GM23248 (cell line): ENCODE data around the gene AHRR. TPM values are rescaled to one million over a fixed set of nuclear protein-coding genes. Genes with fewer than 3 reads are reported as not detected.
"Not testable (repeated sequence)": the region's sequence is repeated elsewhere in the genome, so short reads cannot be mapped to it uniquely, and the experiment has no call there.

Source experiments
- DNase-seq: peaks from one replicate; pipeline ENCODE4 v3.0.0-alpha.2; 2015
- H2AFZ ChIP-seq: fragments of 200-600 bp; sonication (generic); 2 replicates; pipeline ENCODE4 v1.6.1; 2016; ENCODE audit warnings: antibody characterized with exemption
- H3F3A ChIP-seq: fragments of 200-600 bp; sonication (generic); 2 replicates; pipeline ENCODE4 v1.6.1; 2016; ENCODE audit warnings: mild to moderate bottlenecking, antibody characterized with exemption, mixed run types; ENCODE audit not compliant: insufficient read depth
- H3K27ac ChIP-seq: fragments of 200-600 bp; sonication (generic); 2 replicates; pipeline ENCODE4 v1.5.1; 2016; ENCODE audit warnings: mild to moderate bottlenecking
- H3K27me3 ChIP-seq: fragments of 200-600 bp; sonication (generic); replicated peaks from 2 replicates; pipeline ENCODE4 v1.6.1; 2016; ENCODE audit warnings: mild to moderate bottlenecking; ENCODE audit not compliant: insufficient read depth
- H3K36me3 ChIP-seq: fragments of 200-600 bp; sonication (generic); 2 replicates; pipeline ENCODE4 v1.6.1; 2016; ENCODE audit warnings: low read depth, mild to moderate bottlenecking
- H3K4me1 ChIP-seq: fragments of 200-600 bp; sonication (generic); 2 replicates; pipeline ENCODE4 v1.6.1; 2016; ENCODE audit warnings: mild to moderate bottlenecking; ENCODE audit not compliant: insufficient read depth
- H3K4me2 ChIP-seq: fragments of 200-600 bp; sonication (generic); one replicate; pipeline ENCODE4 v1.6.1; 2016; ENCODE audit warnings: mild to moderate bottlenecking; ENCODE audit not compliant: unreplicated experiment
- H3K4me3 ChIP-seq: fragments of 200-600 bp; sonication (generic); 2 replicates; pipeline ENCODE4 v1.5.1; 2016; ENCODE audit warnings: mild to moderate bottlenecking
- H3K79me2 ChIP-seq: fragments of 200-600 bp; sonication (generic); 2 replicates; pipeline ENCODE4 v1.6.1; 2016; ENCODE audit warnings: mild to moderate bottlenecking; ENCODE audit not compliant: insufficient read depth
- H3K9ac ChIP-seq: fragments of 200-600 bp; sonication (generic); 2 replicates; pipeline ENCODE4 v1.6.1; 2016; ENCODE audit warnings: mild to moderate bottlenecking
- H3K9me2 ChIP-seq: fragments of 200-600 bp; sonication (generic); 2 replicates; pipeline ENCODE4 v1.6.1; 2016; ENCODE audit warnings: mixed run types, mild to moderate bottlenecking, moderate library complexity; ENCODE audit not compliant: insufficient read depth
- H3K9me3 ChIP-seq: fragments of 200-600 bp; sonication (generic); one replicate; pipeline ENCODE4 v1.6.1; 2017; ENCODE audit warnings: low read depth
- H4K20me1 ChIP-seq: fragments of 200-600 bp; sonication (generic); 2 replicates; pipeline ENCODE4 v1.6.0; 2016; ENCODE audit not compliant: insufficient read depth
- EZH2 ChIP-seq: fragments of 200-600 bp; sonication (generic); IDR thresholded peaks from 2 replicates; pipeline ENCODE4 v1.6.1; 2018; ENCODE audit warnings: antibody characterized with exemption, mild to moderate bottlenecking; ENCODE audit not compliant: insufficient read depth, poor library complexity, severe bottlenecking
- EZH2phosphoT487 ChIP-seq: fragments of 200-600 bp; sonication (generic); IDR thresholded peaks from 2 replicates; pipeline ENCODE4 v1.6.1; 2018; ENCODE audit warnings: antibody characterized with exemption, moderate library complexity, mild to moderate bottlenecking, low read depth; ENCODE audit not compliant: insufficient read depth
- WGBS, 2 experiments: methylation state at CpG; one replicate each; pipeline ENCODE4 v1.1.6; 2015 to 2017; ENCODE audit warnings: low lambda C conversion rate in 2 of 2, low coverage in 1 of 2; ENCODE audit errors: missing lambda C conversion rate in 2 of 2; 5-methylcytosine and 5-hydroxymethylcytosine counted together
- in situ Hi-C: fragments of 300-500 bp; cut with MboI; formaldehyde crosslinking; loops from 2 replicates; pipeline ENCODE4 v1.15.0; 2020
- polyA plus RNA-seq: library from polyadenylated mRNA; unstranded; fragments of >200 nt; fragmentation: Nextera tagmentation; extraction: Ambion mirVana; gene quantifications from 2 replicates; pipeline ENCODE4 v1.2.1, GENCODE V29; 2016
- total RNA-seq: library from RNA; depleted of rRNA; stranded (reverse); fragments of >200 nt; shearing (Covaris generic); gene quantifications from 2 replicates; pipeline ENCODE4 v1.2.3, GENCODE V29; 2014

Gene AHRR
- total and polyA plus RNA-seq, 2 experiments from 2014 or later: 13.2 to 33.7 TPM

- no peak overlapping the region for H3K27ac ChIP-seq
- H3K9me2 ChIP-seq: no peaks in the 10 kb centered on the region
- H3K4me1 ChIP-seq: no peaks in the 10 kb centered on the region
- H3K4me2 ChIP-seq: no peak overlapping the region
- no peaks in the 10 kb centered on the region; the same call in 1 of the 2 replicates for H4K20me1 ChIP-seq
- H2AFZ ChIP-seq: no peak overlapping the region
- H3K27me3 ChIP-seq: no peaks in the 10 kb centered on the region
- H3K4me3 ChIP-seq: no peak overlapping the region
- H3K9me3 ChIP-seq: no peaks in the 10 kb centered on the region
- no peak overlapping the region for H3K9ac ChIP-seq
- peaks cover 58% of the 10 kb centered on the region for H3K79me2 ChIP-seq
- no peak for TF ChIP-seq EZH2phosphoT487
- no peak for TF ChIP-seq EZH2
- peaks cover 6% of the 10 kb centered on the region; the same call in 1 of the 2 replicates for H3K36me3 ChIP-seq
- H3F3A ChIP-seq: no peaks in the 10 kb centered on the region
- DNase-seq: no peak
- 84 to 87% methylated on average over 7 to 8 of the region's 8 CpGs for WGBS, 2 experiments
- in situ Hi-C loops: no loop called here
These were observed 18.5 kb upstream of the AHRR start for GRCh38 chr5:302966-303365.

GRCh38 chr5:303741-304140 lies 17.8 kb upstream of the AHRR start:
- H3K27ac ChIP-seq, DNase-seq, H3K27me3 ChIP-seq, in situ Hi-C loops, H3K4me2 ChIP-seq, H4K20me1 ChIP-seq, H3K9ac ChIP-seq, H3K36me3 ChIP-seq, H3K9me2 ChIP-seq, H3K9me3 ChIP-seq, H3F3A ChIP-seq, H2AFZ ChIP-seq, H3K4me3 ChIP-seq, H3K4me1 ChIP-seq: not testable (repeated sequence)
- WGBS, 2 experiments: 90 to 91% methylated on average over 8 of the region's 8 CpGs
- H3K79me2 ChIP-seq: peaks cover 63% of the 10 kb centered on the region

- WGBS, 2 experiments: 80 to 82% methylated on average over 9 of the region's 9 CpGs
These were observed 16.5 kb upstream of the AHRR start for GRCh38 chr5:305050-305449.

GRCh38 chr5:305459-305858 lies 16.1 kb upstream of the AHRR start:
- Histone ChIP-seq H3K9me3 (no peaks in the 10 kb centered on the region), H2AFZ (no peak overlapping the region), H3K27ac (no peak overlapping the region), H3K4me2 (no peak overlapping the region), H3K9me2 (no peaks in the 10 kb centered on the region), H3K9ac (no peak overlapping the region), H4K20me1 (no peaks in the 10 kb centered on the region; the same call in 1 of the 2 replicates), H3K27me3 (no peaks in the 10 kb centered on the region), H3K4me1 (no peaks in the 10 kb centered on the region), H3K4me3 (no peak overlapping the region), H3F3A (no peaks in the 10 kb centered on the region), H3K79me2 (peaks cover 67% of the 10 kb centered on the region), H3K36me3 (peaks cover 6% of the 10 kb centered on the region; the same call in 1 of the 2 replicates)
- in situ Hi-C loops: no loop called here
- TF ChIP-seq EZH2phosphoT487: no peak
- no peak for TF ChIP-seq EZH2
- WGBS, 2 experiments: 90 to 93% methylated on average over 14 of the region's 14 CpGs
- DNase-seq: no peak

More at GRCh38 chr5:305050-305449, 16.5 kb upstream of the AHRR start:
- Histone ChIP-seq H3K79me2 (peaks cover 62% of the 10 kb centered on the region), H3K4me2 (no peak overlapping the region), H2AFZ (no peak overlapping the region), H4K20me1 (no peaks in the 10 kb centered on the region; the same call in 1 of the 2 replicates), H3K4me3 (no peak overlapping the region), H3K9ac (no peak overlapping the region), H3K4me1 (no peaks in the 10 kb centered on the region), H3F3A (no peaks in the 10 kb centered on the region), H3K9me2 (no peaks in the 10 kb centered on the region), H3K27me3 (no peaks in the 10 kb centered on the region), H3K27ac (no peak overlapping the region), H3K36me3 (peaks cover 6% of the 10 kb centered on the region; the same call in 1 of the 2 replicates), H3K9me3 (no peaks in the 10 kb centered on the region)
- in situ Hi-C loops: no loop called here
- no peak for DNase-seq
- TF ChIP-seq EZH2phosphoT487 (no peak), EZH2 (no peak)

GRCh38 chr5:306011-306805 lies 15.3 kb upstream of the AHRR start:
- H3F3A ChIP-seq: no peaks in the 10 kb centered on the region
- H3K9me2 ChIP-seq: no peaks in the 10 kb centered on the region
- 90 to 91% methylated on average over 27 to 28 of the region's 28 CpGs for WGBS, 2 experiments
- H3K79me2 ChIP-seq: peaks cover 68% of the 10 kb centered on the region
- H3K4me2 ChIP-seq: no peak overlapping the region
- no peak for TF ChIP-seq EZH2
- TF ChIP-seq EZH2phosphoT487: no peak
- H3K9me3 ChIP-seq: no peaks in the 10 kb centered on the region
- H3K9ac ChIP-seq: no peak overlapping the region
- no peaks in the 10 kb centered on the region for H3K27me3 ChIP-seq
- H4K20me1 ChIP-seq: no peaks in the 10 kb centered on the region; the same call in 1 of the 2 replicates
- no peaks in the 10 kb centered on the region for H3K4me1 ChIP-seq
- no peak for DNase-seq
- H2AFZ ChIP-seq: no peak overlapping the region
- H3K36me3 ChIP-seq: peaks cover 6% of the 10 kb centered on the region; the same call in 1 of the 2 replicates
- no peak overlapping the region for H3K4me3 ChIP-seq
- in situ Hi-C loops: no loop called here
- no peak overlapping the region for H3K27ac ChIP-seq
